ENCODE measurements around the gene PRR14L. TPM values are rescaled to one million over a fixed set of nuclear protein-coding genes. Genes with fewer than 3 reads are reported as not detected.

The PRR14L gene
- polyA plus RNA-seq, 1 of the 3 experiments (the other 2 are of a cell fraction), result 5.9 TPM

DNA sequence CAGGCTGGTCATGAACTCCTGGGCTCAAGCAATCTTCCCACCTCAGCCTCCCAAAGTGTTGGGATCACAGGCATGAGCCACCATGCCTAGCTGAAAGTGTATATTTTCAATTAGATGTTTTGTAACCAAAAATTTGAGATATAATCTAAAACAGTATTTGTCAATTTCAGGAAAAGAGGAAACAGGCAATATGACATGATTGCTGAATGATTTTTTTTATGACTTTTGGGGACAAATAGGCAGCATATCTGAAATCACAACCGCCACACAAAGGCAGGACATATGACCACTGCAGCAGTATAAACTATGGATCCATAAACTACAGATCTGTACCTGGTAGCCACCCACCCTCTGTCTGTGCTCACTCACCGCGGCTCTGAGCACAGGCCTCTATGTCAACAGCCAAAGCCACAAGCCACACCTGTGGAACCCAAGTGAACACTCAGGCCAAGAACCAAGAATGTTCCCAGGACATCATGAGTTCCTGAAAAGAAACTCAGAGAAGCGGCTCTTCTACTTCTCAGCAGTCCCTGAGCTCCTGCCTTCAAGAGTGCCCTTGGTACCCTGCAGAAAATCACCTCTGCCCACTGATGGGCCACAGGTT lies 110.4 kb downstream of the PRR14L start:
- Histone ChIP-seq H3K4me1 (ENCODE audit: control insufficient read depth in 1 of 2, insufficient read depth in 2 of 2, low read depth in 1 of 2, low read length in 1 of 2) (no peaks in the 10 kb centered on the region; a peak in 1 of 4 replicates), H3K9me3 (no peaks in the 10 kb centered on the region), H3K27me3 (ENCODE audit: insufficient read depth) (no peaks in the 10 kb centered on the region), H3K9me2 (no peaks in the 10 kb centered on the region), H4K20me1 (ENCODE audit: insufficient read depth) (0 out of 2 replicates have a peak, but pooled peaks cover 9% of the 10 kb centered on the region), H3K27ac (ENCODE audit: low read depth in 2 of 2, low read length in 1 of 2) (no peak overlapping the region), H3F3A (replicated peaks; ENCODE audit: insufficient read depth) (no peaks in the 10 kb centered on the region), H3K79me2 (ENCODE audit: insufficient read depth) (peaks cover 51% of the 10 kb centered on the region), H3K9ac (no peak overlapping the region), H3K4me2 (no peak overlapping the region), H2AFZ (ENCODE audit: low read depth) (no peak overlapping the region), H3K4me3 (ENCODE audit: low read depth in 2 of 2, low read length in 1 of 2) (no peak overlapping the region), H3K36me3 (replicated peaks in 1 of 2; ENCODE audit: control insufficient read depth in 1 of 2, insufficient read depth in 2 of 2, low read length in 1 of 2) (no peaks in the 10 kb centered on the region)
- WGBS (ENCODE audit: low lambda C conversion rate), result 100% methylated on average over 4 of the region's 4 CpGs
- no peak for TF ChIP-seq USF1 (IDR thresholded peaks at IDR 0.05; ENCODE audit: borderline replicate concordance, low read depth)
- no peak for TF ChIP-seq MXI1 (IDR thresholded peaks at IDR 0.05; ENCODE audit: low read depth, low read length)
- TF ChIP-seq RAD21 (IDR thresholded peaks at IDR 0.05; ENCODE audit: low read length), result no peak
- no peak for TF ChIP-seq FOXJ3 (CRISPR knock-in tag; IDR thresholded peaks at IDR 0.05)
- no peak for TF ChIP-seq NRF1 (IDR thresholded peaks at IDR 0.05; ENCODE audit: low read depth, low read length)
- no peak for TF ChIP-seq TEAD4 (IDR thresholded peaks at IDR 0.05; ENCODE audit: borderline replicate concordance, insufficient read depth)
- no peak for TF ChIP-seq IRF3 (IDR thresholded peaks at IDR 0.05; ENCODE audit: low read depth, low read length)
- no peak for TF ChIP-seq SMC3 (IDR thresholded peaks at IDR 0.05; ENCODE audit: low read depth, low read length)
- TF ChIP-seq CHD2 (IDR thresholded peaks at IDR 0.05; ENCODE audit: low read length, partially characterized antibody), result no peak
- TF ChIP-seq GATA2 (CRISPR knock-in tag; IDR thresholded peaks at IDR 0.05), result no peak
- TF ChIP-seq USF2 (IDR thresholded peaks at IDR 0.05; ENCODE audit: borderline replicate concordance, low read depth, low read length), result no peak
- no peak for TF ChIP-seq RFX5 (IDR thresholded peaks at IDR 0.05; ENCODE audit: low read length)
- TF ChIP-seq RCOR1 (IDR thresholded peaks at IDR 0.05; ENCODE audit: low read length), result no peak
- TF ChIP-seq RXRA (IDR thresholded peaks at IDR 0.05; ENCODE audit: borderline replicate concordance, low read depth), result no peak
- no peak for TF ChIP-seq EZH2phosphoT487 (IDR thresholded peaks at IDR 0.05; ENCODE audit: borderline replicate concordance, low read depth)
- no peak for TF ChIP-seq TAF1 (IDR thresholded peaks at IDR 0.05; ENCODE audit: borderline replicate concordance, low read depth, low read length)
- no peak for TF ChIP-seq NFIC (IDR thresholded peaks at IDR 0.05; ENCODE audit: borderline replicate concordance)
- no peak for TF ChIP-seq SIN3A (IDR thresholded peaks at IDR 0.05; ENCODE audit: borderline replicate concordance, low read depth, low read length)
- POLR2A ChIA-PET, result no interaction called here
- no peak for DNase-seq
- CTCF ChIA-PET, result interaction anchor here (1.3 kb wide), 1 partner anchor 23 kb away, joined by 3 read pairs; no protein-coding TSS in a partner anchor
